ENCODE results near the gene BCL2A1. TPM values are rescaled to one million over a fixed set of nuclear protein-coding genes. Genes with fewer than 3 reads are reported as not detected.
A peak's percentile ranks its signal among the peaks of the same experiment; 100 is the strongest.

The BCL2A1 gene
- total RNA-seq, 1 donor from 2014 or later: 124 TPM

GRCh38 chr15:79987569-79987955 lies 16.6 kb upstream of the BCL2A1 start:
- H3K36me3 ChIP-seq: no peaks in the 10 kb centered on the region
- ATAC-seq: no peak

GRCh38 chr15:79981831-79982455 lies 10.9 kb upstream of the BCL2A1 start:
- no peaks in the 10 kb centered on the region for H3K27me3 ChIP-seq (ENCODE audit: low read depth)
- H3K36me3 ChIP-seq: no peaks in the 10 kb centered on the region
- no peak for TF ChIP-seq CTCF (IDR thresholded peaks at IDR 0.05)
- H3K27ac ChIP-seq: peak overlapping the region; percentile 58
- H3K4me3 ChIP-seq: no peak overlapping the region
- ATAC-seq (peak; percentile 7 to 45), DNase-seq (no peak)
- peaks cover 17% of the 10 kb centered on the region for H3K4me1 ChIP-seq
- intact Hi-C loops (cut with DNase I): no loop called here
- no peaks in the 10 kb centered on the region for H3K9me3 ChIP-seq

More at GRCh38 chr15:79987569-79987955, 16.6 kb upstream of the BCL2A1 start:
- no peak overlapping the region for H3K4me3 ChIP-seq
- no peaks in the 10 kb centered on the region for H3K9me3 ChIP-seq
- intact Hi-C loops (cut with DNase I): no loop called here
- H3K27ac ChIP-seq: no peak overlapping the region
- no peak for TF ChIP-seq CTCF (IDR thresholded peaks at IDR 0.05)
- H3K27me3 ChIP-seq (ENCODE audit: low read depth): no peaks in the 10 kb centered on the region
- DNase-seq: no peak
- no peaks in the 10 kb centered on the region for H3K4me1 ChIP-seq

GRCh38 chr15:79978655-79979514 lies 7.9 kb upstream of the BCL2A1 start:
- ATAC-seq: peak; percentile 65 to 80
- no peak for DNase-seq
- H3K4me3 ChIP-seq: no peak overlapping the region
- no peak for TF ChIP-seq CTCF (IDR thresholded peaks at IDR 0.05)
- no peaks in the 10 kb centered on the region for H3K36me3 ChIP-seq
- peaks cover 17% of the 10 kb centered on the region for H3K4me1 ChIP-seq
- intact Hi-C loops (cut with DNase I): no loop called here
- H3K27me3 ChIP-seq (ENCODE audit: low read depth): no peaks in the 10 kb centered on the region
- H3K9me3 ChIP-seq: no peaks in the 10 kb centered on the region
- H3K27ac ChIP-seq: peak overlapping the region; percentile 68

- H3K4me3 ChIP-seq: no peak overlapping the region
- H3K9me3 ChIP-seq: no peaks in the 10 kb centered on the region
- H3K36me3 ChIP-seq: no peaks in the 10 kb centered on the region
- intact Hi-C loops (cut with DNase I): no loop called here
- no peak for TF ChIP-seq CTCF (IDR thresholded peaks at IDR 0.05)
- peaks cover 17% of the 10 kb centered on the region for H3K4me1 ChIP-seq
- DNase-seq (no peak), ATAC-seq (peak in 1 of 2 donors; percentile 10)
- H3K27ac ChIP-seq: peak overlapping the region; percentile 68
- no peaks in the 10 kb centered on the region for H3K27me3 ChIP-seq (ENCODE audit: low read depth)
These were observed 7.3 kb upstream of the BCL2A1 start for GRCh38 chr15:79978260-79978654.

GRCh38 chr15:79977431-79978054 lies 6.5 kb upstream of the BCL2A1 start:
- peak overlapping the region; percentile 68 for H3K27ac ChIP-seq
- intact Hi-C loops (cut with DNase I): no loop called here
- H3K4me1 ChIP-seq: peaks cover 17% of the 10 kb centered on the region
- H3K27me3 ChIP-seq (ENCODE audit: low read depth): no peaks in the 10 kb centered on the region
- no peak overlapping the region for H3K4me3 ChIP-seq
- H3K36me3 ChIP-seq: no peaks in the 10 kb centered on the region
- peak; percentile 51 for DNase-seq
- H3K9me3 ChIP-seq: no peaks in the 10 kb centered on the region
- no peak for TF ChIP-seq CTCF (IDR thresholded peaks at IDR 0.05)
- peak; percentile 76 to 82 for ATAC-seq

Measured in lower lobe of right lung (tissue), 2 donors.